Tibial artery (tissue), 4 donors: ENCODE data around the gene SORCS2.

Experiments
- DNase-seq, 2 donors: peaks; one replicate each; pipeline ENCODE4 v3.0.0-alpha.2; 2019
- H3K27ac ChIP-seq, 2 donors: fragments of 200-600 bp; sonication (generic) in 1 of 2; 1 replicate in 1 of 2; 2 replicates in 1 of 2; pipeline ENCODE4 v1.5.1; 2018 to 2019; ENCODE audit warnings: mild to moderate bottlenecking in 1 of 2
- H3K27me3 ChIP-seq, 2 donors: fragments of 200-600 bp; sonication (generic) in 1 of 2; one replicate each; pipeline versions ENCODE4 v1.5.1 to v1.6.0; 2016 to 2019
- H3K36me3 ChIP-seq, 3 donors: fragments of 200-600 bp; sonication (generic) in 2 of 3; one replicate each; pipeline ENCODE4 v1.5.1; 2016 to 2019; ENCODE audit warnings: mild to moderate bottlenecking in 2 of 3
- H3K4me1 ChIP-seq, 4 donors: fragments of 200-600 bp; sonication (generic) in 2 of 4; 1 replicate in 3 of 4; 2 replicates in 1 of 4; pipeline ENCODE4 v1.5.1; 2016 to 2019
- H3K4me3 ChIP-seq, 2 donors: fragments of 200-600 bp; sonication (generic) in 1 of 2; 1 replicate in 1 of 2; 2 replicates in 1 of 2; pipeline ENCODE4 v1.5.1; 2018 to 2019; ENCODE audit warnings: mild to moderate bottlenecking in 2 of 2
- H3K9me3 ChIP-seq, 3 donors: fragments of 200-600 bp; sonication (generic) in 1 of 3; one replicate each; pipeline ENCODE4 v1.5.1; 2016 to 2019
- CTCF ChIP-seq, 2 experiments: fragments of 200-600 bp in 1 of 2; fragments of 450-650 bp in 1 of 2; IDR thresholded peaks; one replicate each; pipeline ENCODE4 v1.5.1; 2017 to 2019; ENCODE audit warnings: antibody characterized with exemption in 2 of 2, mild to moderate bottlenecking in 1 of 2, moderate library complexity in 1 of 2
- intact Hi-C: fragments of 100-400 bp; cut with DNase I; formaldehyde crosslinking; loops from one replicate; pipeline ENCODE4 v1.15.0; 2023; ENCODE audit warnings: low total_unique reads

Gene SORCS2

GRCh38 chr4:7334521-7335275, 142.4 kb downstream of the SORCS2 start:
- peak in 1 of 2 donors; percentile 51 for DNase-seq
- TF ChIP-seq CTCF (IDR thresholded peaks at IDR 0.05): no peak
- no peaks in the 10 kb centered on the region for H3K27me3 ChIP-seq
- H3K9me3 ChIP-seq: no peaks in the 10 kb centered on the region
- no peaks in the 10 kb centered on the region for H3K36me3 ChIP-seq
- H3K27ac ChIP-seq: peak overlapping the region in 1 of 2 donors; percentile 36
- H3K4me1 ChIP-seq: peaks cover 0 to 23% (median 9%) of the 10 kb centered on the region in 4 donors
- intact Hi-C loops: loop anchor here (10.0 kb wide), 1 partner anchor 390 kb away; no protein-coding TSS in a partner anchor
- H3K4me3 ChIP-seq: no peak overlapping the region

- Histone ChIP-seq H3K36me3 (no peaks in the 10 kb centered on the region), H3K9me3 (no peaks in the 10 kb centered on the region), H3K27ac (peak overlapping the region in 1 of 2 donors; percentile 36), H3K4me1 (peaks cover 0 to 23% (median 9%) of the 10 kb centered on the region in 4 donors), H3K27me3 (no peaks in the 10 kb centered on the region), H3K4me3 (no peak overlapping the region)
- DNase-seq: peak in 1 of 2 donors; percentile 73
- TF ChIP-seq CTCF (IDR thresholded peaks at IDR 0.05): peak; percentile 37 to 50
- intact Hi-C loops: loop anchor here (1.0 to 10.0 kb wide), 2 partner anchors 143 to 389 kb away; partner anchors contain the start of gene SORCS2
Measured at GRCh38 chr4:7335344-7336066, 143.2 kb downstream of the SORCS2 start.

GRCh38 chr4:7336067-7336569, 143.8 kb downstream of the SORCS2 start:
- intact Hi-C loops: loop anchor here (1.0 to 10.0 kb wide), 2 partner anchors 144 to 389 kb away; partner anchors contain the start of gene SORCS2
- Histone ChIP-seq H3K4me1 (peaks cover 0 to 23% (median 8%) of the 10 kb centered on the region in 4 donors), H3K4me3 (no peak overlapping the region), H3K27ac (no peak overlapping the region), H3K27me3 (no peaks in the 10 kb centered on the region), H3K36me3 (no peaks in the 10 kb centered on the region), H3K9me3 (no peaks in the 10 kb centered on the region)
- TF ChIP-seq CTCF (IDR thresholded peaks at IDR 0.05): no peak
- DNase-seq: no peak

- H3K36me3 ChIP-seq: no peaks in the 10 kb centered on the region
- no peak overlapping the region for H3K4me3 ChIP-seq
- intact Hi-C loops: loop anchor here (1.0 to 10.0 kb wide), 2 partner anchors 144 to 388 kb away; partner anchors contain the start of gene SORCS2
- TF ChIP-seq CTCF (IDR thresholded peaks at IDR 0.05): no peak
- H3K27ac ChIP-seq: no peak overlapping the region
- DNase-seq: peak in 1 of 2 donors; percentile 81
- peaks cover 0 to 23% (median 7%) of the 10 kb centered on the region in 4 donors for H3K4me1 ChIP-seq
- H3K9me3 ChIP-seq: no peaks in the 10 kb centered on the region
- H3K27me3 ChIP-seq: no peaks in the 10 kb centered on the region
Measured at GRCh38 chr4:7336732-7337131, 144.4 kb downstream of the SORCS2 start.

- H3K27me3 ChIP-seq: no peaks in the 10 kb centered on the region
- H3K36me3 ChIP-seq: no peaks in the 10 kb centered on the region
- no peaks in the 10 kb centered on the region for H3K9me3 ChIP-seq
- no peak for DNase-seq
- intact Hi-C loops: loop anchor here (10.0 kb wide), 1 partner anchor 387 kb away; no protein-coding TSS in a partner anchor
- H3K4me1 ChIP-seq: peaks cover 0 to 23% (median 7%) of the 10 kb centered on the region in 4 donors
- H3K27ac ChIP-seq: no peak overlapping the region
- H3K4me3 ChIP-seq: no peak overlapping the region
- no peak for TF ChIP-seq CTCF (IDR thresholded peaks at IDR 0.05)
Measured at GRCh38 chr4:7337196-7338058, 145.1 kb downstream of the SORCS2 start.
